ACHN (cell line): ENCODE data around the gene DCAF10.
"Not testable (repeated sequence)": the region's sequence is repeated elsewhere in the genome, so short reads cannot be mapped to it uniquely, and the experiment has no call there.

Experiments
- DNase-seq: peaks from one replicate; pipeline ENCODE4 v3.0.0-alpha.2; 2015
- in situ Hi-C: cut with HindIII; loops from 2 replicates; pipeline ENCODE4 v1.10.0; 2017; ENCODE audit warnings: low sequenced_read_pairs, low pct_ligation_motif_present, low pct_unique_long_range_greater_than_20kb

Gene DCAF10

GRCh38 chr9:37800631-37801286 lies at the start of gene DCAF10:
Gene DCAF10 (plus strand): TSS chr9:37800797. CDS start chr9:37800867, 70 bp downstream.
- peak; percentile 79 for DNase-seq
- in situ Hi-C loops: no loop called here

GRCh38 chr9:37751186-37751585 lies 49.4 kb upstream of the DCAF10 start:
- DNase-seq: no peak
- in situ Hi-C loops: no loop called here

DNA sequence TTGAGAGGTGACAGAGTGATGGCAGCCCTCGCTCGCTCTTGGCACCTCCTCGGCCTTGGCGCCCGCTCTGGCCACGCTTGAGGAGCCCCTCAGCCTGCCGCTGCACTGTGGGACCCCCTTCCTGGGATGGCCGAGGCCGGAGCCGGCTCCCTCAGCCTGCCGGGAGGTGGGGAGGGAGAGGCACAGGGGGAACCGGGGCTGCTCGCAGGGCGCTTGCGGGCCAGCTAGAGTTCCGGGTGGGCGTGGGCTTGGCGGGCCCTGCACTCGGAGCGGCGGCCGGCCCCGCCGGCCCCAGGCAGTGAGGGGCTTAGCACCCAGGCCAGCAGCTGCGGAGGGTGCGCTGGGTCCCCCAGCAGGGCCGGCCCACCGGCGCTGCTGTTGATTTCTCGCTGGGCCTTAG lies 48.9 kb upstream of the DCAF10 start:
- DNase-seq, in situ Hi-C loops: not testable (repeated sequence)

DNA sequence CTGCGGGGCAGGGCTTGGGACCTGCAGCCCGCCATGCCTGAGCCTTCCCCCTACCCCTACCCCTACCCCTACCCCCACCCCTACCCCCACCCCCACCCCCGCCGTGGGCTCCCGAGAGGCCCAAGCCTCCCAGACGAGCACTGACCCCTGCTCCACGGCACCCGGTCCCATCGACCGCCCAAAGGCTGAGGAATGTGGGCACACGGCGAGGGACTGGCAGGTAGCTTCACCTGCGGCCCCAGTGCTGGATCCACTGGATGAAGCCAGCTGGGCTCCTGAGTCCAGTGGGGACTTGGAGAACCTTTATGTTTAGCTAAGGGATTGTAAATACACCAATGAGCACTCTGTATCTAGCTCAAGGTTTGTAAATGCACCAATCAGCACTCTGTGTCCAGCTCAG lies 48.5 kb upstream of the DCAF10 start:
- DNase-seq, in situ Hi-C loops: not testable (repeated sequence)

GRCh38 chr9:37752642-37753488 lies 47.7 kb upstream of the DCAF10 start:
- no peak for DNase-seq
- in situ Hi-C loops: no loop called here

- in situ Hi-C loops: no loop called here
- peak; percentile 73 for DNase-seq
These were observed 47.0 kb upstream of the DCAF10 start, which contains the start of gene TRMT10B for GRCh38 chr9:37753489-37754190. Gene TRMT10B (plus strand): TSS chr9:37753805. CDS start chr9:37761932, 8,127 bp downstream.

GRCh38 chr9:37758747-37759146 lies 41.9 kb upstream of the DCAF10 start:
- DNase-seq: no peak
- in situ Hi-C loops: no loop called here

DNA sequence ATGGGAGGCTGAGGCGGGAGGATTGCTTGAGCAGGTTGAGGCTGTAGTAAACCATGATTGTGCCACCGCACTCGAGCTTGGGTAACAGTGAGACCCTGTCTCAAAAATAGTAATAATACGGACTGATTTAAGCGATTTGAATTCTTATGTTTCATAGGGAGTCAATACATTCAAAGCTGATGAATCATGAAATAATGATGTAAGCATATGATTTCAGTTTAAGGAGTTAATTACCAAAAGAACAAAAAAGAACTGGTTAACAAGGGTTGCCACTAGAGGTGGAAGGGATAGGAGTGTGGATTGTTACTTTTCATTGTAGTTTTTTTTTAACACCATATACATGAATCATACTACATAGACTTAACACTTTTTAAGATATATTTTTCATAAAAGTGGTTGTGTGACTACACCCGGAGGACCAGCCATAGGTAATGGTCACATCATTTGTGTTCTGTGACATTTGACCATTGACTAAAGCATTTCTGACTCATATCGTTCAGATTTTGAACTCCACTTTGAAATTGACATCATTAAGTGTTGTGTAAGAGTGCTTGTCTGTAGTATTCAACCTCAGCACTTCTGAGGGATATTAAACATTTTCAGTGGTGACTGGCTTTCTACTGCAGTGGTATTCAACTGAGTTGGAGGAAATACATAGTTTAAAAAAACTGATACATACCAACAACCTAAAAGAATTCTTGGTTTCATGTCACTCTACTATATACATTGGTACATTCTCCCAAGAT lies 40.0 kb upstream of the DCAF10 start:
- in situ Hi-C loops: no loop called here
- DNase-seq: no peak

GRCh38 chr9:37761511-37761910 lies 39.1 kb upstream of the DCAF10 start:
- DNase-seq: no peak
- in situ Hi-C loops: no loop called here

DNA sequence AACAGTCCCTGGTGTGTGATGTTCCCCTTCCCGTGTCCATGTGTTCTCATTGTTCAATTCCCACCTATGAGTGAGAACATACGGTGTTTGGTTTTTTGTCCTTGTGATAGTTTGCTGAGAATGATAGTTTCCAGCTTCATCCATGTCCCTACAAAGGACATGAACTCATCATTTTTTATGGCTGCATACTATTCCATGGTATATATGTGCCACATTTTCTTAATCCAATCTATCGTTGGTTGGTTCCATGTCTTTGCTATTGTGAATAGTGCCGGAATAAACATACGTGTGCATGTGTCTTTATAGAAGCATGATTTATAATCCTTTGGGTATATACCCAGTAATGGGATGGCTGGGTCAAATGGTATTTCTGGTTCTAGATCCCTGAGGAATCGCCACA lies 35.3 kb upstream of the DCAF10 start:
- in situ Hi-C loops, DNase-seq: not testable (repeated sequence)

DNA sequence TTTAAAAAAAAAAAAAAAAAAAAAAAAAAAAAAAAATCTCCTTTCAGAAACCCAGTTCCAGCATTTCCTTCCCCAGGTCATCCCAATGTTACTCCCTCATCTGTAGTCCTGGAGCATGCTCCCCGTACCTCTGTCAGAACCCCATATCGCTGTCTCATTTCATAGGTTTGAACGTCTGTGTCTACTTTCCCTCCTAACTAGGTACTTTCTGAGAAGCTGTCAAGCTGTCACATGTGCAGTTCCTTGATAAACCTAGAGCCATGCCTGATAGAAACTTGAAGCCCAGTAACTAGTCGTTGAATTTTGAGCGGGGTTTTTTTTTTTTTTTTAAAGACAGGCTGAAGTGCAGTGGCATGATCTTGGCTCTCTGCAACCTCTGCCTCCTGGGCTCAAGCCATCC lies 31.3 kb upstream of the DCAF10 start:
- in situ Hi-C loops: no loop called here
- no peak for DNase-seq

DNA sequence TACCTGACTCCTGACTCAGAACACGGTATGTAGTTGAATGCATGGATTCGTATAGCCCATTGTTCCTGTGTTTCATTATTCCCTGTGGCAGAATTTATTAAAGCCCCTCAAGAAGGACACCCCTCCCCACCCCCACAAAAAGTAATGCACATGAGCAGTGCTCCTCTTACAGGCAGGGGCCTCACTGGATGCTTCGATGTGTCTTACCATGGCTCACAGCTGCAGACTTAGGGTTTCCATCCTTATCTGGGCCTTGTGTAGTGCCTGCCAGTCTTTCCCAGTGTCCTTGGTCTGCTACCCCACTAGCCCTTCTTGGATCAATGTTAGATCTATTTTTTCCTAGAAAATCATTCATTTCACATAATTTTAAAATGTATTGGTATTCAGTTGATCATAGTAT lies 30.6 kb upstream of the DCAF10 start:
- no peak for DNase-seq
- in situ Hi-C loops: no loop called here

DNA sequence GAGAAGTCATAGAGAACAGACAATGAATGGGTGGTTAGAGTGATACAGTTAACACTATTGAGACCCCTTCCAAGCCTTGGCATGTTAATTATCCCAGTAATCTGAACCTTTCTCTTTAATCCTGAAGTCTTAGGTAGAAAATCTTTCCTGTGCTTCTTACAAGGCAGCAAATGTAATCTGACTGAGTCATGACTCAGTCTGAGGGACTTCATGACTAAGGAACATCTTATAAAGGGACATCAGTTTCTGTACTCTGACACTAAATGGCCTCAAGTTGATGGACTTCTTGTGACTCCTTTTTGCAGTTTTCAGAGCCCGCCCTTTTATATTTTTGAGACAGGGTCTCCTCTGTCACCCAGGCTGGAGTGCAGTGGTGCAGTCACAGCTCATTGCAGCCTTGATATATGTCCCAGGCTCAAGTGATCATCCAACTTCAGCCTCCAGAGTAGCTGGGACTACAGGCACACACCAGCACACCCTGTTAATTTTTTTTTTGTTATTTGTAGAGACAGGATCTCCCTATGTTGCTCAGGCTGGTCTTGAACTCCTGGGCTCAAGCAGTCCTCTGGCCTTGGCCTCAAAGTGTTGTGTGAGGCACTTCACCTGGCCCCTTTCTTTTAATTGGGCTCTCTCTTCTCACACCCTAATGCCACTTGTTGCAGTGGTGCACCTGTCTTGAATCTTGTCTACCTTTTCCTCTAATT lies 25.2 kb upstream of the DCAF10 start:
- no peak for DNase-seq
- in situ Hi-C loops: no loop called here

- DNase-seq: no peak
- in situ Hi-C loops: no loop called here
These were observed 24.3 kb upstream of the DCAF10 start for GRCh38 chr9:37776328-37776727.

DNA sequence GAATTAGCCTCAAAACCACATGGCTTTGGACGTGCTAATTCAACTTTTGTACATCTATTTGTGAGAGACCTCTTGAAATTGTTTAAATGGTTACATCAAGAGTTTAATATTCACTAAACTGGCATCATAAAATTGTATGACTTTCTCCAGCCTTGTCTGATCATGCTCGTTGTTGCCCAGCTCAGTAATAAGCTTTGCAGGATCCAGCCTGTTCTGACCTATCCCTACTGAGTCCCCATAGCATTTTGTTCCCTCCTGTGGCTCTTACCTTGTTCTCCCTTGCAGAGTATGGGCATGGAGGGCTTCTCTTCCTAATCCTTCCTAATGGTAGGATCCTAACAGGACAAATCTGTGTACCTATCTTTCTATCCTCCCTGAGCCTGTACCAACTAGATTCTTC lies 22.1 kb upstream of the DCAF10 start:
- DNase-seq: no peak
- in situ Hi-C loops: no loop called here

- DNase-seq: peak; percentile 10
- in situ Hi-C loops: no loop called here
These were observed 16.3 kb upstream of the DCAF10 start for GRCh38 chr9:37784291-37784615.

DNA sequence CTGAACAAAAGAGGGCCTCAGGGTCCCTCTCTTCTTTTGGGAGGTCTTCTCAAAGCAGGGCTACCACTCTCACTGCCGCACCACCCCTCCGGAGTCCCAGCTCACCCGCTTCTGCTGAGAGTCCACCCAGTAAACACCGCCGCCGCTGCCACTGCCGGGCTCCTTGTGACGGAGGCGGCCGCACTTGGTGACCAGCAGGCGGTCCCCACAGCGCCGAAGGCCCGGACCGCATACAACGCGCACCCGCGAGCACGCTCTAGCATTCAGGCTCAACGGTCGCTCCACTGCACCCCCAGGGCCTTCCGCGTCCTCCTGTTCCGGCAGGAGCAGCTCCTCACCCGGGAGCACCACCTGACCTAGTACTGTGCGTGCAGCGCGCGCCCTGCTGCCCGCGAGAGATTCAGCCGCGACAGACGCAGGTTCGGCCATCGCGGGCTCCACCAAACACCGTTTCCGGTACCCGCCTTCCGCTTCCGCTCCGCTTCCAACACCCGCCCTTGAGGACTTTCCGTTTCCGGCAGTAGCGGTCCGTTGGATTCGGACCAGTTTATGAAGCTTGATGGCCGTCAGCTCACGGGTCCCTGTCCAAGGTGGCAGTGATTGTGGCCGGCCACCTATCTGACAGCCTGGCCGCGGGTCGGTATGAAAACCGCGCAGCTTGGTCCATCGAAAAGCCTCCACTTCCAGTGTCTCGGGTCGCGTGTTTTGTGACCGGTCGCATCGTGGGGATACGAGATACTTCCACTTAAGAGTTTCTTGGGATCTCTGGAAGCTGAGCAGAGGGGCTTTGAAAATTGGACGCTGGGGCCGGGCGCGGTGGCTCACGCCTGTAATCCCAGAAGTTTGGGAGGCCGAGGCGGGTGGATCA lies 15.7 kb upstream of the DCAF10 start, which contains the start of gene EXOSC3:
Gene EXOSC3 (minus strand): TSS at position 449 of the 868 bp plus-strand sequence. CDS start 20 bp downstream, at position 429.
- in situ Hi-C loops: no loop called here
- DNase-seq: peak; percentile 89
